H1 (cell line): ENCODE results near the gene TINAG. TPM values are rescaled to one million over a fixed set of nuclear protein-coding genes. Genes with fewer than 3 reads are reported as not detected.

Experiments used
- CTCF ChIA-PET: fragments of 300-600 bp; sonication (Branson Sonifier 250); formaldehyde crosslinking; loops from one replicate; lab custom pipeline; 2021; ENCODE audit not compliant: partially characterized antibody; lab: Charles Lee
- POLR2A ChIA-PET: fragments of 300-600 bp; sonication (Branson Sonifier 250); formaldehyde crosslinking; loops from one replicate; lab custom pipeline; 2021; ENCODE audit warnings: inconsistent platforms; ENCODE audit not compliant: partially characterized antibody; lab: Charles Lee
- DNase-seq, 2 experiments: peaks; one replicate each; pipeline versions ENCODE4 v3.0.0 to v3.0.0-alpha.2; 2010 to 2022; ENCODE audit warnings: low spot score in 2 of 2, low read depth in 1 of 2, mixed read lengths in 1 of 2
- FAIRE-seq: peaks from 2 replicates; lab custom pipeline; 2011; peaks lifted over from hg19 to GRCh38; lab: Jason Lieb, UNC
- H2AFZ ChIP-seq: 2 replicates; pipeline ENCODE4 v1.8.1; 2012; ENCODE audit warnings: low read length, inconsistent platforms
- H2AK5ac ChIP-seq: 2 replicates; pipeline ENCODE4 v1.6.1; 2013; ENCODE audit warnings: low read depth, low read length
- H2BK120ac ChIP-seq: replicated peaks from 2 replicates; pipeline ENCODE3; 2013; ENCODE audit warnings: low read depth, low read length, inconsistent platforms
- H2BK12ac ChIP-seq: 2 replicates; pipeline ENCODE4 v1.6.1; 2013; ENCODE audit warnings: low read depth, low read length
- H2BK15ac ChIP-seq: 2 replicates; pipeline ENCODE4 v1.6.1; 2013; ENCODE audit warnings: low read length
- H2BK20ac ChIP-seq: 2 replicates; pipeline ENCODE4 v1.6.1; 2013; ENCODE audit warnings: low read length
- H2BK5ac ChIP-seq: 2 replicates; pipeline ENCODE4 v1.6.1; 2013; ENCODE audit warnings: low read depth, low read length
- H3K14ac ChIP-seq: 2 replicates; pipeline ENCODE4 v1.6.1; 2013; ENCODE audit warnings: inconsistent platforms; ENCODE audit not compliant: insufficient read length
- H3K18ac ChIP-seq: 2 replicates; pipeline ENCODE4 v1.6.1; 2013; ENCODE audit warnings: low read length; ENCODE audit errors: extremely low read depth
- H3K23ac ChIP-seq: 2 replicates; pipeline ENCODE4 v1.6.1; 2013; ENCODE audit warnings: inconsistent platforms; ENCODE audit not compliant: insufficient read length
- H3K23me2 ChIP-seq: 2 replicates; pipeline ENCODE4 v1.6.1; 2013; ENCODE audit warnings: low read depth, low read length
- H3K27ac ChIP-seq: 2 replicates; pipeline ENCODE4 v1.6.1; 2011; ENCODE audit warnings: low read depth, low read length, inconsistent platforms
- H3K27me3 ChIP-seq, 4 experiments: replicated peaks in 1 of 4; 1 replicate in 1 of 4; 2 replicates in 3 of 4; pipeline versions ENCODE4 v1.6.1 to v1.8.1; 2011 to 2013; ENCODE audit warnings: low read length in 3 of 4, mild to moderate bottlenecking in 3 of 4, inconsistent platforms in 2 of 4, mixed read lengths in 2 of 4, moderate library complexity in 1 of 4; ENCODE audit not compliant: control insufficient read depth in 3 of 4, insufficient read depth in 3 of 4; ENCODE audit errors: extremely low read depth in 1 of 4
- H3K36me3 ChIP-seq, 4 experiments: 2 replicates each; pipeline versions ENCODE4 v1.6.1 to v1.8.1; 2011 to 2013; ENCODE audit warnings: mild to moderate bottlenecking in 4 of 4, low read length in 3 of 4, moderate library complexity in 2 of 4, control low read depth in 1 of 4, inconsistent platforms in 1 of 4; ENCODE audit not compliant: insufficient read depth in 4 of 4, control insufficient read depth in 2 of 4
- H3K4ac ChIP-seq: replicated peaks from 2 replicates; pipeline ENCODE3; 2013; ENCODE audit warnings: low read length, low read depth, mixed read lengths, inconsistent platforms; ENCODE audit not compliant: insufficient read length
- H3K4me1 ChIP-seq, 4 experiments: replicated peaks in 1 of 4; 1 replicate in 1 of 4; 2 replicates in 3 of 4; pipeline versions ENCODE4 v1.6.1 to v1.8.1; 2011 to 2013; ENCODE audit warnings: low read length in 3 of 4, inconsistent platforms in 2 of 4, mixed read lengths in 1 of 4; ENCODE audit not compliant: insufficient read depth in 4 of 4, control insufficient read depth in 3 of 4
- H3K4me2 ChIP-seq, 2 experiments: 2 replicates each; pipeline versions ENCODE4 v1.6.1 to v1.8.1; 2011 to 2013; ENCODE audit warnings: low read depth in 2 of 2, low read length in 2 of 2, control low read depth in 1 of 2, inconsistent platforms in 1 of 2, mild to moderate bottlenecking in 1 of 2; ENCODE audit not compliant: insufficient read depth in 1 of 2
- H3K4me3 ChIP-seq, 4 experiments: fragments of 200-600, 300-600 bp in 1 of 4; sonication (generic), shearing (Covaris generic), sonication (Bioruptor Twin) in 1 of 4; 2 replicates each; pipeline versions ENCODE4 v1.5.1 to v1.8.1; 2011 to 2016; ENCODE audit warnings: low read length in 4 of 4, low read depth in 3 of 4, control low read depth in 2 of 4, inconsistent platforms in 2 of 4, mild to moderate bottlenecking in 2 of 4, mixed read lengths in 1 of 4, moderate library complexity in 1 of 4; ENCODE audit not compliant: insufficient read depth in 2 of 4; ENCODE audit errors: extremely low read depth in 1 of 4
- H3K56ac ChIP-seq: replicated peaks from 2 replicates; pipeline ENCODE3; 2013; ENCODE audit warnings: low read depth, mild to moderate bottlenecking, mixed read lengths, low read length, inconsistent platforms; ENCODE audit not compliant: insufficient read length
- H3K79me1 ChIP-seq: 2 replicates; pipeline ENCODE4 v1.6.1; 2013; ENCODE audit warnings: low read depth, low read length, control low read depth
- H3K79me2 ChIP-seq, 2 experiments: 2 replicates each; pipeline versions ENCODE4 v1.6.1 to v1.8.1; 2012 to 2013; ENCODE audit warnings: low read length in 2 of 2, mild to moderate bottlenecking in 2 of 2, inconsistent platforms in 1 of 2; ENCODE audit not compliant: insufficient read depth in 2 of 2, control insufficient read depth in 1 of 2
- H3K9ac ChIP-seq, 4 experiments: replicated peaks in 1 of 4; 1 replicate in 1 of 4; 2 replicates in 3 of 4; pipeline versions ENCODE4 v1.6.1 to v1.8.1; 2011 to 2013; ENCODE audit warnings: low read depth in 3 of 4, low read length in 3 of 4, control low read depth in 2 of 4, mild to moderate bottlenecking in 2 of 4, moderate library complexity in 2 of 4, inconsistent platforms in 1 of 4; ENCODE audit errors: extremely low read depth in 1 of 4
- H3K9me3 ChIP-seq, 2 experiments: 2 replicates each; pipeline versions ENCODE4 v1.6.1 to v1.8.1; 2012 to 2013; ENCODE audit warnings: mild to moderate bottlenecking in 2 of 2, moderate library complexity in 2 of 2, control low read depth in 1 of 2, inconsistent platforms in 1 of 2, low read depth in 1 of 2, low read length in 1 of 2, mixed read lengths in 1 of 2; ENCODE audit not compliant: insufficient read depth in 2 of 2
- H4K20me1 ChIP-seq, 2 experiments: replicated peaks in 1 of 2; 2 replicates each; pipeline versions ENCODE3 to v1.8.1; 2011 to 2013; ENCODE audit warnings: inconsistent platforms in 2 of 2, low read length in 2 of 2, mild to moderate bottlenecking in 1 of 2; ENCODE audit not compliant: insufficient read depth in 2 of 2, control insufficient read depth in 1 of 2
- H4K5ac ChIP-seq: 2 replicates; pipeline ENCODE4 v1.6.1; 2013; ENCODE audit warnings: low read length, low read depth, mixed read lengths, inconsistent platforms; ENCODE audit not compliant: insufficient read length
- H4K8ac ChIP-seq: 2 replicates; pipeline ENCODE4 v1.8.0; 2013; ENCODE audit warnings: mild to moderate bottlenecking, moderate library complexity, low read length, inconsistent platforms; ENCODE audit not compliant: insufficient read depth; ENCODE audit errors: extremely low read depth
- H4K91ac ChIP-seq: replicated peaks from 2 replicates; pipeline ENCODE3; 2013; ENCODE audit warnings: low read length, mixed read lengths, inconsistent platforms; ENCODE audit not compliant: insufficient read length
- ATF3 ChIP-seq: IDR thresholded peaks from 2 replicates; pipeline ENCODE4 v1.6.1; 2011; ENCODE audit warnings: low read depth, mild to moderate bottlenecking, low read length; ENCODE audit not compliant: insufficient read depth
- BCL11A ChIP-seq, 2 experiments: IDR thresholded peaks; one replicate each; pipeline ENCODE4 v1.6.1; 2011; ENCODE audit warnings: low read depth in 2 of 2, low read length in 2 of 2, mild to moderate bottlenecking in 2 of 2
- CEBPB ChIP-seq: IDR thresholded peaks from 2 replicates; pipeline ENCODE4 v1.6.1; 2012; ENCODE audit warnings: low read depth, low read length
- CREB1 ChIP-seq: IDR thresholded peaks from 2 replicates; pipeline ENCODE4 v1.6.1; 2012; ENCODE audit warnings: inconsistent platforms
- CTBP2 ChIP-seq: IDR thresholded peaks from 2 replicates; pipeline ENCODE4 v1.7.0; 2011; ENCODE audit warnings: borderline replicate concordance, mild to moderate bottlenecking, moderate library complexity, mixed read lengths, low read length; ENCODE audit not compliant: insufficient read depth, insufficient read length
- EZH2 ChIP-seq: fragments of 200-600 bp; sonication (generic); IDR thresholded peaks from 2 replicates; pipeline ENCODE4 v1.7.1; 2012; ENCODE audit warnings: low read depth, mild to moderate bottlenecking, moderate library complexity, low read length, inconsistent platforms; ENCODE audit not compliant: severe bottlenecking
- HDAC2 ChIP-seq, 2 experiments: fragments of 300-600 bp in 1 of 2; sonication (generic) in 1 of 2; IDR thresholded peaks; 2 replicates each; pipeline ENCODE4 v1.6.1; 2011 to 2012; ENCODE audit warnings: low read depth in 2 of 2, low read length in 2 of 2, mild to moderate bottlenecking in 2 of 2, moderate library complexity in 2 of 2, borderline replicate concordance in 1 of 2, inconsistent platforms in 1 of 2
- KDM5A ChIP-seq: fragments of 200-600 bp; IDR thresholded peaks from 2 replicates; pipeline ENCODE4 v1.7.1; 2012; ENCODE audit warnings: mild to moderate bottlenecking, low read length, inconsistent platforms, mixed read lengths
- SP1 ChIP-seq: IDR thresholded peaks from 2 replicates; pipeline ENCODE4 v1.6.1; 2011; ENCODE audit warnings: low read depth, low read length
- TAF7 ChIP-seq: optimal IDR thresholded peaks from 2 replicates; pipeline ENCODE3; 2011; ENCODE audit warnings: low read depth, mild to moderate bottlenecking, inconsistent platforms, low read length, moderate library complexity, borderline replicate concordance
- USF2 ChIP-seq: IDR thresholded peaks from 2 replicates; pipeline ENCODE4 v1.6.1; 2011; ENCODE audit warnings: low read length, improper control_type of control experiment
- WGBS, 2 experiments: shearing (Covaris generic) in 1 of 2; methylation state at CpG; one replicate each; pipeline versions ENCODE4 v1.1.6 to v1.1.7; 2013 to 2015; ENCODE audit warnings: low lambda C conversion rate in 2 of 2, mixed read lengths in 2 of 2, inconsistent platforms in 1 of 2, low coverage in 1 of 2, missing lambda C conversion rate in 1 of 2; ENCODE audit not compliant: insufficient replicate concordance in 2 of 2, insufficient coverage in 1 of 2, insufficient read length in 1 of 2; ENCODE audit errors: extremely low coverage in 1 of 2, missing lambda C conversion rate in 1 of 2; 5-methylcytosine and 5-hydroxymethylcytosine counted together
- polyA plus RNA-seq, 7 experiments: library from polyadenylated mRNA; depleted of rRNA in 3 of 7; stranded (reverse) in 5 of 7; unstranded in 2 of 7; fragments of >200 nt in 5 of 7; fragments of 200-250 nt in 2 of 7; gene quantifications; 1 replicate in 5 of 7; 2 replicates in 1 of 7; 4 replicates in 1 of 7; pipeline versions ENCODE4 v1.2.1 to v1.2.3, GENCODE V29; 2011 to 2013; ENCODE audit warnings: missing spikeins in 2 of 7, mixed read lengths in 2 of 7
- total RNA-seq: library from RNA; stranded (reverse); fragmentation: NEBNext Ultra II Directional; extraction: Animal tissue kit (Norgen Biotek cat#: 25700); gene quantifications from 2 replicates; pipeline ENCODE4 v1.2.1, GENCODE V29; 2021

Gene TINAG
- total and polyA plus RNA-seq, 2 of the 8 experiments (the other 6 are each of a cell fraction or from before 2014, with no cell fraction given): not detected

DNA sequence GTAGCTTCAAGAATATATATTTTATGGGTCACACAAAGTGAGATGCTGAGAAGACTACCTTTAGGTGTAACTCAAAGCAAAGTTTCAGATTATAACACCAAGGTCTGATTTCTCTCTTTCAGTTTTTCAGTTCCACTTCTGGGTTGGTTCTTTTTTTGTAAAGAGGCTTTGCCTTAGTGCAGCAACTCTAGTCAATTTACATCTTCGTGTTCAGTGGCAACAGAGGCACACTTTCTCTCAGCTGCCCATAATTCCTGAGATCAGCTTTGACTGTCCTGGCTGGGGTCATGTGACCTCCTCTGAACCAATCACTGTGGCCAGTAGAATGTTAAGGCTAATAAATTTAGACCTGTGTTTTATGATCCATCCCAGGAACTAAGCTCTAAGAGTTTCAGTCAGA is 120.2 kb downstream of the TINAG start:
- no peaks in the 10 kb centered on the region for H3K36me3 ChIP-seq
- H3K4me3 ChIP-seq: no peak overlapping the region
- no peaks in the 10 kb centered on the region for H4K20me1 ChIP-seq
- H3K56ac ChIP-seq: no peak overlapping the region
- POLR2A ChIA-PET: interaction anchor here (0.6 kb wide), 1 partner anchor 1476 kb away, joined by 3 read pairs; no protein-coding TSS in a partner anchor
- no peak overlapping the region for H2BK5ac ChIP-seq
- CTCF ChIA-PET: no interaction called here
- no peak overlapping the region for H3K18ac ChIP-seq
- no peak for DNase-seq
- H2BK120ac ChIP-seq: no peak overlapping the region
- no peak overlapping the region for H3K4ac ChIP-seq
- WGBS, 2 experiments: 92% methylated on average over 1 of the region's 1 CpG; no CpG with 5 or more reads in 1 of the 2 experiments
- no peak overlapping the region for H2AK5ac ChIP-seq
- H3K9ac ChIP-seq: no peak overlapping the region
- H3K9me3 ChIP-seq: no peaks in the 10 kb centered on the region
- no peaks in the 10 kb centered on the region for H3K27me3 ChIP-seq
- no peaks in the 10 kb centered on the region for H3K79me1 ChIP-seq
- no peaks in the 10 kb centered on the region; the same call in 1 of the 2 replicates for H3K23me2 ChIP-seq
- H2BK20ac ChIP-seq: no peak overlapping the region
- FAIRE-seq: no peak
- H2AFZ ChIP-seq: peak overlapping the region; percentile 68; the same call in 1 of the 2 replicates
- no peak overlapping the region for H3K14ac ChIP-seq
- no peak overlapping the region for H4K5ac ChIP-seq
- no peak for TF ChIP-seq EZH2
- no peak for TF ChIP-seq BCL11A (IDR thresholded peaks at IDR 0.05; ENCODE audit: low read depth in 2 of 2, low read length in 2 of 2)
- TF ChIP-seq CEBPB: no peak
- TF ChIP-seq TAF7: no peak
- no peak for TF ChIP-seq USF2
- TF ChIP-seq HDAC2 (IDR thresholded peaks at IDR 0.05; ENCODE audit: borderline replicate concordance in 1 of 2, low read depth in 2 of 2, low read length in 2 of 2): no peak
- no peak for TF ChIP-seq ATF3
- TF ChIP-seq CTBP2: no peak
- no peak for TF ChIP-seq CREB1
- TF ChIP-seq KDM5A: no peak
- no peak for TF ChIP-seq SP1
- no peaks in the 10 kb centered on the region for H3K79me2 ChIP-seq
- no peaks in the 10 kb centered on the region; a peak in 1 of 7 replicates for H3K4me1 ChIP-seq
- no peak overlapping the region for H2BK15ac ChIP-seq
- H3K4me2 ChIP-seq: no peak overlapping the region
- no peak overlapping the region for H4K91ac ChIP-seq
- H4K8ac ChIP-seq: no peak overlapping the region
- H3K23ac ChIP-seq: no peak overlapping the region
- no peak overlapping the region for H3K27ac ChIP-seq
- H2BK12ac ChIP-seq: no peak overlapping the region
